Measurements from ENCODE around the gene NEDD9.

The NEDD9 gene

DNA sequence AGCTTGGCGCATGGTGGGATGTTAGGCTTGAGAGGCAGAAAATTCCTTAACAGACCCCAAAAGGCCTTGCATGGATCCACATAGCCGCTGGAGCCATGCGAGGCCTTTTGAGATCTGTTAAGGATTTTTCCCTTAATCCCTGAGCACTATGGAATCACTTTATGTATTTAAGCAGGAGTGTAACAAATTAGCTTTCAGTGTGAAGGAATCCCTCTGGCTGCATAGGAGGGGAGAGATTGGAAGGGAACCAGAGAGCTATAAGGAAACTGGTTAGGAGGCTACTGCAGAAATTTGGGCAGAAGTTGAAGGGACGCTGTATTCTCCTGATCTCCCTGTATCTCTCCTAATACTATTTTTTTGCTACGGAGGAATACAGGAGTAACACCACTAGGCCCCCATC is 23.1 kb upstream of the NEDD9 start:
- Histone ChIP-seq H3K9me3 (ENCODE audit: low read length) (no peaks in the 10 kb centered on the region), H2AFZ (ENCODE audit: low read length) (no peak overlapping the region), H4K20me1 (ENCODE audit: insufficient read depth, low read length) (no peaks in the 10 kb centered on the region), H3K4me3 (ENCODE audit: low read depth, low read length, poor library complexity, severe bottlenecking) (no peak overlapping the region), H3K36me3 (ENCODE audit: insufficient read depth, low read length) (no peaks in the 10 kb centered on the region; the same call in 1 of the 2 replicates), H3K4me2 (ENCODE audit: low read length) (no peak overlapping the region), H3K9ac (ENCODE audit: low read length) (no peak overlapping the region), H3K9me2 (ENCODE audit: low read depth, low read length) (no peaks in the 10 kb centered on the region), H3K4me1 (ENCODE audit: insufficient read depth, low read length, severe bottlenecking) (peaks cover 13% of the 10 kb centered on the region), H3K27ac (ENCODE audit: low read depth, low read length, poor library complexity, severe bottlenecking) (no peak overlapping the region), H3K79me2 (ENCODE audit: insufficient read depth, low read length) (no peaks in the 10 kb centered on the region), H3K27me3 (ENCODE audit: insufficient read depth, low read length) (no peaks in the 10 kb centered on the region), H3F3A (ENCODE audit: insufficient read depth, low read length) (no peaks in the 10 kb centered on the region)
- TF ChIP-seq EZH2 (IDR thresholded peaks at IDR 0.05; ENCODE audit: borderline replicate concordance, low read length): no peak
- TF ChIP-seq, protein P1, sequence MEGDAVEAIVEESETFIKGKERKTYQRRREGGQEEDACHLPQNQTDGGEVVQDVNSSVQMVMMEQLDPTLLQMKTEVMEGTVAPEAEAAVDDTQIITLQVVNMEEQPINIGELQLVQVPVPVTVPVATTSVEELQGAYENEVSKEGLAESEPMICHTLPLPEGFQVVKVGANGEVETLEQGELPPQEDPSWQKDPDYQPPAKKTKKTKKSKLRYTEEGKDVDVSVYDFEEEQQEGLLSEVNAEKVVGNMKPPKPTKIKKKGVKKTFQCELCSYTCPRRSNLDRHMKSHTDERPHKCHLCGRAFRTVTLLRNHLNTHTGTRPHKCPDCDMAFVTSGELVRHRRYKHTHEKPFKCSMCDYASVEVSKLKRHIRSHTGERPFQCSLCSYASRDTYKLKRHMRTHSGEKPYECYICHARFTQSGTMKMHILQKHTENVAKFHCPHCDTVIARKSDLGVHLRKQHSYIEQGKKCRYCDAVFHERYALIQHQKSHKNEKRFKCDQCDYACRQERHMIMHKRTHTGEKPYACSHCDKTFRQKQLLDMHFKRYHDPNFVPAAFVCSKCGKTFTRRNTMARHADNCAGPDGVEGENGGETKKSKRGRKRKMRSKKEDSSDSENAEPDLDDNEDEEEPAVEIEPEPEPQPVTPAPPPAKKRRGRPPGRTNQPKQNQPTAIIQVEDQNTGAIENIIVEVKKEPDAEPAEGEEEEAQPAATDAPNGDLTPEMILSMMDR (IDR thresholded peaks at IDR 0.05; ENCODE audit: low read length): no peak

DNA sequence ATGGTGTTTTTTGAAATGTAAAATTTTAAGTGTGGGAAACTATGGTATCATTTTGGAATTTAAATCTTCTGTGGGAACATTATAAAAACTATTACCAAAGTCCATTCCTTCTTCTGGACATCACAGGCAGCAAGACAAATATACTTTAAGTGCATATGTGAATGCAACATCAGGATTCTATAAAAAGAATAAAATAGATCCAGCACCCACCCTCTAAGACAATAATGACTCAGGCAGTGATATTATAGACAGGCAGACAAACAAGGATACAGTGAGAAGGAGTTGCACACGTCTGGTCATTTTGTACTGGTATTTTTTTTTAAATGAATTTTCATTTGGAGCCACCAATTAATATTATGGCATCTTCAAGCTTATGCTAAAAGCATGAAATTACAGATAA is 21.1 kb upstream of the NEDD9 start:
- H3K4me1 ChIP-seq (ENCODE audit: insufficient read depth, low read length, severe bottlenecking): peaks cover 6% of the 10 kb centered on the region
- H4K20me1 ChIP-seq (ENCODE audit: insufficient read depth, low read length): no peaks in the 10 kb centered on the region
- no peaks in the 10 kb centered on the region for H3K79me2 ChIP-seq (ENCODE audit: insufficient read depth, low read length)
- H3F3A ChIP-seq (ENCODE audit: insufficient read depth, low read length): no peaks in the 10 kb centered on the region
- H2AFZ ChIP-seq (ENCODE audit: low read length): no peak overlapping the region
- H3K9me2 ChIP-seq (ENCODE audit: low read depth, low read length): no peaks in the 10 kb centered on the region
- no peak overlapping the region for H3K4me3 ChIP-seq (ENCODE audit: low read depth, low read length, poor library complexity, severe bottlenecking)
- no peak overlapping the region for H3K9ac ChIP-seq (ENCODE audit: low read length)
- no peaks in the 10 kb centered on the region for H3K27me3 ChIP-seq (ENCODE audit: insufficient read depth, low read length)
- TF ChIP-seq, protein P1 (IDR thresholded peaks at IDR 0.05; ENCODE audit: low read length): no peak
- TF ChIP-seq EZH2 (IDR thresholded peaks at IDR 0.05; ENCODE audit: borderline replicate concordance, low read length): no peak
- no peaks in the 10 kb centered on the region for H3K9me3 ChIP-seq (ENCODE audit: low read length)
- H3K4me2 ChIP-seq (ENCODE audit: low read length): no peak overlapping the region
- H3K36me3 ChIP-seq (ENCODE audit: insufficient read depth, low read length): peaks cover 5% of the 10 kb centered on the region; the same call in 1 of the 2 replicates
- no peak overlapping the region for H3K27ac ChIP-seq (ENCODE audit: low read depth, low read length, poor library complexity, severe bottlenecking)

DNA sequence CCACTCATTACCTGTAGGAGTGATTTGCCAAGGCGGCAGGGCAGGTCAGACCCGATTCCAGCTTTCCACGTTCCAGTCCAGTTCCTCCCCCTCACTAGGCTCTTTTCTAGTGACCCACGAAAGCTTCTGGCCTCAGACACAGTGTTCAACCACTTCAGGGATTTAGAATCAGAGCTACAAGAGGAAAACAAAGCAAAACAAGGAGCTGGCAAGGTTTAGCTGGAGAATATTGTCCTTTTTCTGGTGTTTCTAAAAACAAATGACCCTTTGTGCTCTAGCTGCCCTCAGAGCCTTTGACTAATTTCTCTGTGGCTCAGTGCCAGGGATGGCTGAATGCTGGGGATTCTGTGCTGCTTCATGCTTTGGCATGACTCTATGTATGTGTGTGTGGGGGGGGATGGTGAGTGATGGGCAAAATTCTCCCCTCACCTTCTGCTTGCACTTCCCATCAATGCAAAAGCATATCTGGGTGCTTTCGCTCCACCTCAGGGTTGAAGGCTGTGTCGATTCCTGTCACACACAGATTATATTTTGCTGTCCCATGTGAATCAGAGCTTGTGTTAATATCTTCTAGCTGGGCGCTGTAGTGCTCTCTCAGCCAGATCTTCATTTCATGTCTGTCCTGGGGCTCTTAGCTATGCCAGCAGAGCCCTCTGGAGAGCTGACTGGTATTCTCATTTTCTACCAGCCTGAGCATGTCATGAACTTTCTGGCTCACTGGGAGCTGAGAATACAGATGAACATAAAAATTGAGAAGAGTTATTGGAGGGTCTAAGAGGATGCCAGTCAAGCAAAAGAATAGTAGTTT is 19.3 kb upstream of the NEDD9 start:
- no peak overlapping the region for H3K27ac ChIP-seq (ENCODE audit: low read depth, low read length, poor library complexity, severe bottlenecking)
- no peaks in the 10 kb centered on the region for H3K4me1 ChIP-seq (ENCODE audit: insufficient read depth, low read length, severe bottlenecking)
- no peak overlapping the region for H3K9ac ChIP-seq (ENCODE audit: low read length)
- no peaks in the 10 kb centered on the region for H3K27me3 ChIP-seq (ENCODE audit: insufficient read depth, low read length)
- no peaks in the 10 kb centered on the region for H3F3A ChIP-seq (ENCODE audit: insufficient read depth, low read length)
- H3K9me2 ChIP-seq (ENCODE audit: low read depth, low read length): no peaks in the 10 kb centered on the region
- H3K4me3 ChIP-seq (ENCODE audit: low read depth, low read length, poor library complexity, severe bottlenecking): no peak overlapping the region
- H3K4me2 ChIP-seq (ENCODE audit: low read length): no peak overlapping the region
- H4K20me1 ChIP-seq (ENCODE audit: insufficient read depth, low read length): no peaks in the 10 kb centered on the region
- no peaks in the 10 kb centered on the region for H3K79me2 ChIP-seq (ENCODE audit: insufficient read depth, low read length)
- H2AFZ ChIP-seq (ENCODE audit: low read length): no peak overlapping the region
- TF ChIP-seq, protein P1 (IDR thresholded peaks at IDR 0.05; ENCODE audit: low read length): no peak
- no peak for TF ChIP-seq EZH2 (IDR thresholded peaks at IDR 0.05; ENCODE audit: borderline replicate concordance, low read length)
- no peaks in the 10 kb centered on the region for H3K9me3 ChIP-seq (ENCODE audit: low read length)
- peaks cover 5% of the 10 kb centered on the region; the same call in 1 of the 2 replicates for H3K36me3 ChIP-seq (ENCODE audit: insufficient read depth, low read length)

Data from OCI-LY1 (cell line).